ENCODE data around the gene TRANK1.
A peak's percentile ranks its signal among the peaks of the same experiment; 100 is the strongest.

Gene TRANK1

DNA sequence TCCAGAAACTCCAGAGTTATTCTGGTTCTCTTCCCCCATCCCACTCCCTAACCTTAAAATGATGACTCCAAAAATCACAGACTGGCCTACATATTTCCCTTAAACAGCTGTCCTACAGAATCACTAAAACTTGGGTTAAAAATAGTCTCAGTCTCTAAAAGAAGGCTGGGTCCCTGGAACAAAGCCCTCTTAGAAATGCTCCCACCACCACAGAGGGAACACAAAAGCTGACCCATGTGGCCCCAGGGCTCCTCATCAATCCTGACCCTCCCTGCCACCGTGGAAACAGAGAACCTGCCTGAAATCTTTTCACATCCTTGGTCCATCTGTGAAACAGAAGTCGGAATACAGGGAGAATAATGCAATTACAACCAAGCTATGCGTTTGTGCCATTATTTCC is 124.8 kb downstream of the TRANK1 start:
- no peak overlapping the region for H3K4me2 ChIP-seq
- H3K9ac ChIP-seq = no peak overlapping the region
- H3K4me3 ChIP-seq = no peak overlapping the region
- no peak overlapping the region for H3K27ac ChIP-seq
- H4K20me1 ChIP-seq = no peaks in the 10 kb centered on the region
- peaks cover 0 to 26% (median 10%) of the 10 kb centered on the region in 11 experiments; a peak in 12 of 22 replicates for H3K36me3 ChIP-seq
- H3K4me1 ChIP-seq = no peaks in the 10 kb centered on the region
- no peaks in the 10 kb centered on the region for H3K9me3 ChIP-seq (replicated peaks in 1 of 11)
- TF ChIP-seq Cebpa-rat (IDR thresholded peaks at IDR 0.05) = no peak
- H3K27me3 ChIP-seq = no peaks in the 10 kb centered on the region

DNA sequence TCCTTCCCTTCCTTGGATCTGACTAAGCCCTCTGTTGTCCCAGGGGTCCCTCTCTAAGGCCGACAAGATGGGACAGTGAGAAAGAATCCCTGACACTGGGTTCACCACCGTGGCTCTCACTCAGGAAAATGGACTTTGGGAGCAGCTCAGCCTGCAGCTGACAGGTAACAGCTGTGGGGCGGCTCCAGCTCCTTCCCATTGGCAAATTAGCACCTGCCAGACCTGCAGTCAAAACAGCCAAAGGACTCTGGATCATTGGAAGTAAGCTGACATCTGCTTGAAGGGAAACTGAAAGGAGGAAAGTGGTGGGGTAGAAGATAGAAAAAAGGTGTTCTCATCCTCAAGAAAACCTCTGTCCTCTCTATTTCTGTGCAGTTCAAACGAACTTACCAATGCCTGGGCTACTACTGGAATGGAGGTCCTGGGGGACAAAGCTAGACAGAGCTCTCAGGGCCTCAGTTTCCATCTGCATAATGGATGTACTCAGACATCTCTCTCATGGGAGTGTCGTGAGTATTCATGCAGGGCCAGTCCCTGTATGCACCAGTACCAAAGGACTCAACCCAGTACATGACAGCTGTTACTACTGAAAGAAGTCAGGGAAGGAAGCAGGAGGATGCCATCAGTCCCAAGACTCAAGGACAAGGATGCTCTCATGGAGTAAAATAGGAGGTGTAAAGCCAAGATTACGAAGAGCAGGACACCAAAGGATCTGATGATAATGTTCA is 126.9 kb downstream of the TRANK1 start:
- H3K4me3 ChIP-seq = no peak overlapping the region
- no peaks in the 10 kb centered on the region for H3K4me1 ChIP-seq
- no peak overlapping the region for H3K4me2 ChIP-seq
- TF ChIP-seq Cebpa-rat (IDR thresholded peaks at IDR 0.05) = no peak
- H3K36me3 ChIP-seq = peaks cover 0 to 13% (median 0%) of the 10 kb centered on the region in 11 experiments; a peak in 4 of 22 replicates
- no peak overlapping the region for H3K27ac ChIP-seq
- no peaks in the 10 kb centered on the region for H3K27me3 ChIP-seq
- H3K9ac ChIP-seq = no peak overlapping the region
- no peaks in the 10 kb centered on the region for H3K9me3 ChIP-seq (replicated peaks in 1 of 11)
- no peaks in the 10 kb centered on the region for H4K20me1 ChIP-seq

GRCh38 chr3:36815375-36815774 is 129.5 kb downstream of the TRANK1 start:
- H3K9me3 ChIP-seq (replicated peaks in 1 of 11) = no peaks in the 10 kb centered on the region
- TF ChIP-seq Cebpa-rat (IDR thresholded peaks at IDR 0.05) = no peak
- no peak overlapping the region for H3K27ac ChIP-seq
- H3K36me3 ChIP-seq = no peaks in the 10 kb centered on the region
- no peak overlapping the region for H3K4me3 ChIP-seq
- H3K27me3 ChIP-seq = no peaks in the 10 kb centered on the region
- H3K4me1 ChIP-seq = no peaks in the 10 kb centered on the region
- H3K9ac ChIP-seq = no peak overlapping the region
- H3K4me2 ChIP-seq = no peak overlapping the region
- no peaks in the 10 kb centered on the region for H4K20me1 ChIP-seq

GRCh38 chr3:36814776-36815175 is 130.1 kb downstream of the TRANK1 start:
- H3K36me3 ChIP-seq = no peaks in the 10 kb centered on the region
- H3K9ac ChIP-seq = no peak overlapping the region
- H3K27ac ChIP-seq = no peak overlapping the region
- H3K9me3 ChIP-seq (replicated peaks in 1 of 11) = no peaks in the 10 kb centered on the region
- no peaks in the 10 kb centered on the region for H4K20me1 ChIP-seq
- no peaks in the 10 kb centered on the region for H3K27me3 ChIP-seq
- TF ChIP-seq Cebpa-rat (IDR thresholded peaks at IDR 0.05) = no peak
- no peak overlapping the region for H3K4me3 ChIP-seq
- H3K4me1 ChIP-seq = no peaks in the 10 kb centered on the region
- H3K4me2 ChIP-seq = no peak overlapping the region

DNA sequence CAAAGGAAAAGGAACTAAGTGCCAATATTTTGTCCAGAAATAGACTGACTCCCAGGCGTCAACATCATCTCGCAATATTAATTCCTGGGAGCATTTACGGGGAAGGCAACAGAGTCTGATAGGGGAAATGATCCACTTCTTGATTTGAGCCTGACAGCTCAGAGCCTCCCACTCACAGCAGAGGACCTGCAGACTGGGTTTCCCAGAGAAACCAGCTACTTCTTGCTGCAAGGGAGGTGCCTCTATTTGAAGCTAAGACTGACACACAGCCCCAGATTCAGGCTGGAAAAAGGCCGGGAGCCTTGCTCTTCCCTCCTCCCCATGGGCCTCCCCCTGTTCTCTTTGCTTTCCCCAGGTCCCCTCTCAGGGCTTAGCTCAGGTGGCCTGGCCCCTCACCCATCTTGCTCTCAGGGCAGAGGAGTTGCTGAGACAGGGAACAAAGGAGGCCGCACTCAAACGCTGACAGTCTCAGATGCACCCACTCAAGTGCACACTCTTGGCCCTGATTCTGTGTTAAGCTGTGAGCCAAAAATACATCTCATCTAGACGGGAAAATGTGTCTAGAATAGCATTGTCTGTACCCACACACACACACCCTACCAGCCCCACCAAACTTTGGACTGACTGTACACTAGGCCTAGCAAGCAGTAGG is 130.7 kb downstream of the TRANK1 start:
- no peak overlapping the region for H3K4me2 ChIP-seq
- H4K20me1 ChIP-seq = no peaks in the 10 kb centered on the region
- no peak overlapping the region for H3K4me3 ChIP-seq
- H3K9ac ChIP-seq = no peak overlapping the region
- no peaks in the 10 kb centered on the region for H3K4me1 ChIP-seq
- no peak overlapping the region for H3K27ac ChIP-seq
- H3K36me3 ChIP-seq = no peaks in the 10 kb centered on the region
- no peak for TF ChIP-seq Cebpa-rat (IDR thresholded peaks at IDR 0.05)
- H3K9me3 ChIP-seq (replicated peaks in 1 of 11) = no peaks in the 10 kb centered on the region
- H3K27me3 ChIP-seq = no peaks in the 10 kb centered on the region

DNA sequence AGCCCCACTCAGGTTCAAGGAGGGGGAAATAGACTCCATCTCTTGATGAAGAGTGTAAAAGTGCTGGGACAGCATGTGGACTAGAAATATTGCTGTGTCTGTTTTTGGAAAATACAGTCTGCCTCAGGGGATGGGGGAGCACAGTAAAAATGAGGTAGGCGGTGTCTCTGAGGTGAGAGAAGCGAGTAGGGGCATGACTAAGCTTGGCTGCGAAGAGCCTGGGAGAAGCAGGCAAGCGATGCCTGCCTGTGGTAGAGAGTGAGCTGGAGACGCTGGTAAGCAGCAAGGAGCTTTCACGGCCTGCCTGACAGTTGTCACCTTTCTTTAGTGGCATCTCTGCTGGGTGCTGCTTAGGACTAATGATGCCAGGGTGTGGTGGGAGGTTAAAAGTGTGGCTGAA is 131.5 kb downstream of the TRANK1 start:
- no peak overlapping the region for H3K9ac ChIP-seq
- no peaks in the 10 kb centered on the region for H3K4me1 ChIP-seq
- no peak overlapping the region for H3K27ac ChIP-seq
- no peaks in the 10 kb centered on the region for H3K36me3 ChIP-seq
- no peak overlapping the region for H3K4me2 ChIP-seq
- H3K4me3 ChIP-seq = no peak overlapping the region
- no peaks in the 10 kb centered on the region; a peak in 1 of 22 replicates for H3K9me3 ChIP-seq (replicated peaks in 1 of 11)
- H4K20me1 ChIP-seq = no peaks in the 10 kb centered on the region
- no peaks in the 10 kb centered on the region for H3K27me3 ChIP-seq
- TF ChIP-seq Cebpa-rat (IDR thresholded peaks at IDR 0.05) = no peak

DNA sequence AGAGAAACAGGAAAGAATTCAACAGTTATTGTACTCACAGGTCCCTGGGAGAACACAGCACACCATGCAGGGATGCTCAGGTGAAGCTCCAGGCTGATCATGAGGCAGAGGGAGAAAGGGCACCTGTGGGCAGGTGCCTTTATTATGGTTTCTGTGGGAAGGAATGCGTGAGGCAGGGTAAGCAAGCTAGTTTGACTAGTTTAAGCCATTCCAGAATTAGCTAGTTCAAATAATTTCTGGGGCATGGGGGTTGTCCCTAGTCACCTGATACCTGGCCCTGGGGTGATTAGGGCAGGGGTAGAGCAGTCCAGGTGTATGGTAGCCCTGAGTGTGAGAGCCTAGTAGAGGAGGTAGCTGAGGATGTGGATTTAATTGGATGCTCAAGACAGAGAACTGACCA is 132.6 kb downstream of the TRANK1 start:
- H3K9me3 ChIP-seq (replicated peaks in 1 of 11) = peaks cover 0 to 1% (median 0%) of the 10 kb centered on the region in 11 experiments; a peak in 3 of 22 replicates
- no peaks in the 10 kb centered on the region for H3K36me3 ChIP-seq
- H3K4me3 ChIP-seq = no peak overlapping the region
- no peaks in the 10 kb centered on the region for H3K4me1 ChIP-seq
- no peaks in the 10 kb centered on the region for H3K27me3 ChIP-seq
- H3K27ac ChIP-seq = no peak overlapping the region
- H3K9ac ChIP-seq = no peak overlapping the region
- H4K20me1 ChIP-seq = no peaks in the 10 kb centered on the region
- H3K4me2 ChIP-seq = no peak overlapping the region
- no peak for TF ChIP-seq Cebpa-rat (IDR thresholded peaks at IDR 0.05)

DNA sequence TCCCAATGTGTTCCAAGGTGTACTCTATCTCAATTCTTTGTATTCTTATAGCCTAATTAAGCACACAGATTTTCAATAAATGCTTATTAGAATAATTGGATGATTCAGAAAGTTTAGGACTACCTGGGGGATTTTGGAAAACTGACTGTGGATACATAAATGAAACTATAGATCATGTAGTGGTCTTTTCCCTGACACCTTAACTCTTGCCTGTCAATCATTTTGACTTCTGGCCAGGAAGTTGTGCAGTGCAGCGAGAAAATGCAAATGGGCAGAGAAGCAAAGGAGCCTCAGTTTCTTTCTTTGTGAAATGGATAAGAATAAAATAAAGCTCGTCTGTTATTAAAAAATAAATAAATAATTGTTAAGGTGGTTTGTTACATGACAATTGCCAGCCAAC is 133.1 kb downstream of the TRANK1 start:
- Histone ChIP-seq H3K4me1 (no peaks in the 10 kb centered on the region), H3K4me2 (no peak overlapping the region)
- TF ChIP-seq Cebpa-rat (IDR thresholded peaks at IDR 0.05) = no peak

GRCh38 chr3:36804295-36805055 is 140.4 kb downstream of the TRANK1 start:
- H3K27ac ChIP-seq = no peak overlapping the region
- peaks cover 15 to 27% (median 22%) of the 10 kb centered on the region in 11 experiments for H3K9me3 ChIP-seq (replicated peaks in 1 of 11)
- H3K4me1 ChIP-seq = peaks cover 0 to 9% (median 6%) of the 10 kb centered on the region in 10 experiments; a peak in 10 of 20 replicates
- H3K36me3 ChIP-seq = no peaks in the 10 kb centered on the region
- no peaks in the 10 kb centered on the region for H4K20me1 ChIP-seq
- no peaks in the 10 kb centered on the region for H3K27me3 ChIP-seq
- peak overlapping the region in 7 of 11 experiments; percentile 10 to 44 (median 31); a peak in 7 of 22 replicates for H3K4me2 ChIP-seq
- no peak overlapping the region for H3K9ac ChIP-seq
- no peak overlapping the region for H3K4me3 ChIP-seq
- TF ChIP-seq Cebpa-rat (IDR thresholded peaks at IDR 0.05) = no peak

More for the DNA sequence above, 133.1 kb downstream of the TRANK1 start:
- Histone ChIP-seq H4K20me1 (no peaks in the 10 kb centered on the region), H3K9me3 (replicated peaks in 1 of 11) (peaks cover 0 to 6% (median 0%) of the 10 kb centered on the region in 11 experiments; a peak in 8 of 22 replicates), H3K9ac (no peak overlapping the region), H3K27me3 (no peaks in the 10 kb centered on the region), H3K36me3 (no peaks in the 10 kb centered on the region), H3K4me3 (no peak overlapping the region), H3K27ac (no peak overlapping the region)
